Measurements from ENCODE around the gene USP50.

- TF ChIP-seq EZH2 (IDR thresholded peaks at IDR 0.05; ENCODE audit: insufficient read depth, poor library complexity, severe bottlenecking): no peak
- TF ChIP-seq EZH2phosphoT487 (IDR thresholded peaks at IDR 0.05; ENCODE audit: insufficient read depth, low read depth): no peak
These were observed 59.2 kb downstream of the USP50 start for GRCh38 chr15:50487287-50487686.

Data from GM23248 (cell line).